GM18502 (cell line): ENCODE results near the gene KIAA1210.

ENCODE experiments used
- ATAC-seq: cut with Tn5 transposase; IDR thresholded peaks from one replicate; pipeline ENCODE4 v1.9.1; 2021; ENCODE audit warnings: mild to moderate bottlenecking; ENCODE audit not compliant: unreplicated experiment, poor library complexity

Gene KIAA1210

GRCh38 chrX:119127650-119128049, at the start of gene KIAA1210:
KIAA1210 (minus strand) TSS chrX:119127812; CDS start chrX:119123642, 4,170 bp downstream.
- no peak for ATAC-seq

- no peak for ATAC-seq
These were observed 49.7 kb upstream of the KIAA1210 start for GRCh38 chrX:119177278-119177677.

GRCh38 chrX:119174900-119175299, 47.3 kb upstream of the KIAA1210 start:
- no peak for ATAC-seq

- no peak for ATAC-seq
These were observed 40.5 kb upstream of the KIAA1210 start for GRCh38 chrX:119168104-119168503.

- ATAC-seq = no peak
These were observed 30.6 kb upstream of the KIAA1210 start for GRCh38 chrX:119158226-119158625.

GRCh38 chrX:119156241-119156640, 28.6 kb upstream of the KIAA1210 start:
- ATAC-seq = no peak

- no peak for ATAC-seq
These were observed 27.9 kb upstream of the KIAA1210 start for GRCh38 chrX:119155416-119156035.

GRCh38 chrX:119151051-119151380, 23.4 kb upstream of the KIAA1210 start:
- no peak for ATAC-seq

GRCh38 chrX:119150163-119151050, 22.8 kb upstream of the KIAA1210 start:
- ATAC-seq = no peak

- no peak for ATAC-seq
These were observed 19.9 kb upstream of the KIAA1210 start for GRCh38 chrX:119147486-119147885.

- ATAC-seq = no peak
These were observed 17.6 kb upstream of the KIAA1210 start for GRCh38 chrX:119145241-119145653.

GRCh38 chrX:119134466-119134865, 6.9 kb upstream of the KIAA1210 start:
- no peak for ATAC-seq

- no peak for ATAC-seq
These were observed 5.3 kb upstream of the KIAA1210 start for GRCh38 chrX:119132961-119133360.

GRCh38 chrX:119132316-119132715, 4.7 kb upstream of the KIAA1210 start:
- ATAC-seq = no peak

GRCh38 chrX:119130911-119131310, 3.3 kb upstream of the KIAA1210 start:
- no peak for ATAC-seq

GRCh38 chrX:119121341-119121740, 6.3 kb downstream of the KIAA1210 start:
- no peak for ATAC-seq

GRCh38 chrX:119118780-119119395, 8.7 kb downstream of the KIAA1210 start:
- ATAC-seq = peak; percentile 96

- ATAC-seq = no peak
These were observed 20.4 kb downstream of the KIAA1210 start for GRCh38 chrX:119107206-119107605.

GRCh38 chrX:119105826-119106225, 21.8 kb downstream of the KIAA1210 start:
- ATAC-seq = no peak

GRCh38 chrX:119101168-119101567, 26.4 kb downstream of the KIAA1210 start:
- ATAC-seq = no peak

- ATAC-seq = no peak
These were observed 31.7 kb downstream of the KIAA1210 start for GRCh38 chrX:119095936-119096335.
